ENCODE results near the gene SH3PXD2A.

DNA sequence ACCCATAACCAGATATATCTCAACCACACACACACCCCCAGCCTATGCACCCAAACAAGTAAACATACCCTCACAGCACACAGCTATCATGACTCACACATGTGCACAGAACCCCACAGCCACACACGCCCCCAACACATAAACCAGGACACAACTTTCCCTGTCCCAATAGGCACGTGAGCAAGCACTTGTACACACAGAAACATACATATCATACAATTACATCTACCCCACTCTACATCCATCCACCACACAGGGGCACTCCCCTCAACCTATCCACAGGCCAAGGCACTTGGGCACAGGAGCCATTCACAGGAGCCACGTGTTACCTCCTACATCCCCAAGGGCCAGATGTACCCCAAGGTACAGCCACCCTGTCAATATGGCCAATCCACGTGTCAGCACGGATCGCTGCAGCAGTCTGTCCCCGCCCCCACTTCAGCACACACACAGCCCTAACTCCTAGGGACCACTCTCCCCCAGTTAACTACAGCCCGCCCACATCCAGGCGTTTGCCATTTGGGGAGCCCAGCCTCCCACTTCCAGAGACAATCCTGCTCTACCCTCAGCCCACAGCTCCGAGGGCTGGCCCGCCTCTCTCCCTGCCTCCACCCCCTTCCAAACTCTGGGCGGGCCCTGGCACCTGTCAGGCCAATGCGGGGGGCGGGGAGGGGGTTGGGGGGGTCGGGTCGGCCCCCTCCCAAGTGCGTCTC is 163.5 kb downstream of the SH3PXD2A start:
- TF ChIP-seq CTCF (IDR thresholded peaks at IDR 0.05) (no peak), POLR2A (IDR thresholded peaks at IDR 0.05) (no peak)

Measured in Peyer's patch (tissue), 4 donors.